ENCODE data around the gene ZMPSTE24.

The ZMPSTE24 gene

GRCh38 chr1:40265298-40265697 lies 7.3 kb downstream of the ZMPSTE24 start:
- TF ChIP-seq TAF1 (IDR thresholded peaks at IDR 0.05; ENCODE audit: borderline replicate concordance, insufficient read depth, low read length): no peak
- no peak for TF ChIP-seq FOXP2 (optimal IDR thresholded peaks at IDR 0.05; ENCODE audit: borderline replicate concordance, extremely low read depth, extremely low read length, insufficient read depth)
- no peak for TF ChIP-seq POLR2AphosphoS5 (IDR thresholded peaks at IDR 0.05; ENCODE audit: low read depth, low read length)
- no peak for TF ChIP-seq REST (IDR thresholded peaks at IDR 0.05; ENCODE audit: insufficient read depth in 1 of 2, low read depth in 2 of 2, low read length in 2 of 2)
- no peak for TF ChIP-seq SIN3A (IDR thresholded peaks at IDR 0.05; ENCODE audit: borderline replicate concordance, insufficient read depth, low read length)

- TF ChIP-seq TAF1 (IDR thresholded peaks at IDR 0.05; ENCODE audit: borderline replicate concordance, insufficient read depth, low read length): no peak
Observed at GRCh38 chr1:40265919-40266318, 7.9 kb downstream of the ZMPSTE24 start.

GRCh38 chr1:40266786-40267535 lies 8.9 kb downstream of the ZMPSTE24 start:
- TF ChIP-seq SIN3A (IDR thresholded peaks at IDR 0.05; ENCODE audit: borderline replicate concordance, insufficient read depth, low read length) (no peak), TAF1 (IDR thresholded peaks at IDR 0.05; ENCODE audit: borderline replicate concordance, insufficient read depth, low read length) (no peak), POLR2AphosphoS5 (IDR thresholded peaks at IDR 0.05; ENCODE audit: low read depth, low read length) (no peak), REST (IDR thresholded peaks at IDR 0.05; ENCODE audit: insufficient read depth in 1 of 2, low read depth in 2 of 2, low read length in 2 of 2) (no peak), FOXP2 (optimal IDR thresholded peaks at IDR 0.05; ENCODE audit: borderline replicate concordance, extremely low read depth, extremely low read length, insufficient read depth) (no peak)

GRCh38 chr1:40267767-40268187 lies 9.7 kb downstream of the ZMPSTE24 start:
- TF ChIP-seq TAF1 (IDR thresholded peaks at IDR 0.05; ENCODE audit: borderline replicate concordance, insufficient read depth, low read length) (no peak), REST (IDR thresholded peaks at IDR 0.05; ENCODE audit: insufficient read depth in 1 of 2, low read depth in 2 of 2, low read length in 2 of 2) (no peak), FOXP2 (optimal IDR thresholded peaks at IDR 0.05; ENCODE audit: borderline replicate concordance, extremely low read depth, extremely low read length, insufficient read depth) (no peak), SIN3A (IDR thresholded peaks at IDR 0.05; ENCODE audit: borderline replicate concordance, insufficient read depth, low read length) (no peak), POLR2AphosphoS5 (IDR thresholded peaks at IDR 0.05; ENCODE audit: low read depth, low read length) (no peak)

- TF ChIP-seq REST (IDR thresholded peaks at IDR 0.05; ENCODE audit: insufficient read depth in 1 of 2, low read depth in 2 of 2, low read length in 2 of 2): no peak
- TF ChIP-seq SIN3A (IDR thresholded peaks at IDR 0.05; ENCODE audit: borderline replicate concordance, insufficient read depth, low read length): no peak
- TF ChIP-seq FOXP2 (optimal IDR thresholded peaks at IDR 0.05; ENCODE audit: borderline replicate concordance, extremely low read depth, extremely low read length, insufficient read depth): no peak
- no peak for TF ChIP-seq TAF1 (IDR thresholded peaks at IDR 0.05; ENCODE audit: borderline replicate concordance, insufficient read depth, low read length)
- TF ChIP-seq POLR2AphosphoS5 (IDR thresholded peaks at IDR 0.05; ENCODE audit: low read depth, low read length): no peak
Observed at GRCh38 chr1:40268211-40268610, 10.2 kb downstream of the ZMPSTE24 start.
